A673 (cell line): ENCODE results near the gene RASSF10.

Source experiments
- CTCF ChIP-seq: fragments of 300-800, 200-600 bp; sonication (generic); conservative IDR thresholded peaks from 2 replicates; pipeline ENCODE4 v1.5.1; 2017; ENCODE audit warnings: low read depth, mild to moderate bottlenecking, antibody characterized with exemption, low read length, moderate library complexity, mixed read lengths
- EZH2 ChIP-seq: fragments of 200-600 bp; sonication (generic); IDR thresholded peaks from 2 replicates; pipeline ENCODE4 v1.6.1; 2017; ENCODE audit warnings: borderline replicate concordance, low read depth, mild to moderate bottlenecking, mixed read lengths, antibody characterized with exemption, low read length; ENCODE audit not compliant: poor library complexity, severe bottlenecking

GRCh38 chr11:13000721-13001120 is 8.4 kb upstream of the RASSF10 start:
- TF ChIP-seq CTCF (no peak), EZH2 (no peak)
